ENCODE results near the gene SLC6A17.
A peak's percentile ranks its signal among the peaks of the same experiment; 100 is the strongest.

SLC6A17 gene

DNA sequence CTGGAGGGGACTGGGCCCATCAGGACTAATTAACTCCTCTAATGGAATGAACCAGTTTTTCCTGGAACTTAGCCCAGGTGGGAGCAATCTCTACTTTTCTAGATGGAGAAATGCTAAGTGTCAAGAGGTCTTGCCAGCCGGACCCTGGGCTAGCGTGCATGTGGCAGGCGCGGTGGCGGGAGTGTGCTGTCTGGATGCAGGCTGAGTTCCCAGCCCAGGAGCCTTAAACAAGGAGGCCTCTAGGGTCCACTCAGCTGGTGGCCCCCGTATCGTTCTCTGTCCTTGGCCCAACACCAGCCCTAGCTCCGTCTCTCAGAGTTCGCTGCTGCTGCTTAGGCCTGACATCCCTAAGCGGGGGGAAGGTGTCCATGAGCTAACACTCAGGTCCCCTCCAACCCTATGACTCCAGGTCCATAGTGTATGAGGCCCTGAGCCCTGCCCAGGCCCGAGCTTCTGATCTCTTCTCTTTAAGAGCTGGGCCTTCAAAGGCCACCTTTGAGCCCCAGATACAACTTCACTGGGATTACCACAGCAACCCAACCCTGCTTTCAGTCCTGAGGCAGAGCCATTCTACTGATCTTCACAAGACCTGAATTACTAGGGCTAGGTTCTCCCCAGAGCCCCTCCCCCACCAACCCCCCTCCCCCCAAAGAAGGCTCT lies 56.1 kb downstream of the SLC6A17 start:
- DNase-seq: no peak

DNA sequence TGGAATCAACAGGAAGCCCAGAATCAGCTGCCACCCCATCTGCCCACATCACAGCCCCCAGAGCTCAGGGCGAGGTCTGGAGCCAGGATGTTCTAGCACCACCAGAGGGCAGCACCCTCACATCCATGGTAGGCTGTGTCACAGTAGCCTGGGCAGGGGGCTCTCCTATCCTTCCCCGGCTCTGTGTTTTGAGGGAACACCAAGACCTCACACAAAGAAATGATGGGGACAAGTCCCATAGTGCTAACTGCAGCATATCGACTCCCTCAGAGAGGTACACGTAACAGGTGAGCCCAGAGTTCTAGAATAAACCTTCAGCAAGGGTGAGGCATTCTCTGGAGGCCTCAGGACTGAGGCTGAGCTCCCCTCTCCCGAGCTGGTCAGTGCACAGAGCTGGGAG lies 57.5 kb downstream of the SLC6A17 start:
- DNase-seq: peak; percentile 81

DNA sequence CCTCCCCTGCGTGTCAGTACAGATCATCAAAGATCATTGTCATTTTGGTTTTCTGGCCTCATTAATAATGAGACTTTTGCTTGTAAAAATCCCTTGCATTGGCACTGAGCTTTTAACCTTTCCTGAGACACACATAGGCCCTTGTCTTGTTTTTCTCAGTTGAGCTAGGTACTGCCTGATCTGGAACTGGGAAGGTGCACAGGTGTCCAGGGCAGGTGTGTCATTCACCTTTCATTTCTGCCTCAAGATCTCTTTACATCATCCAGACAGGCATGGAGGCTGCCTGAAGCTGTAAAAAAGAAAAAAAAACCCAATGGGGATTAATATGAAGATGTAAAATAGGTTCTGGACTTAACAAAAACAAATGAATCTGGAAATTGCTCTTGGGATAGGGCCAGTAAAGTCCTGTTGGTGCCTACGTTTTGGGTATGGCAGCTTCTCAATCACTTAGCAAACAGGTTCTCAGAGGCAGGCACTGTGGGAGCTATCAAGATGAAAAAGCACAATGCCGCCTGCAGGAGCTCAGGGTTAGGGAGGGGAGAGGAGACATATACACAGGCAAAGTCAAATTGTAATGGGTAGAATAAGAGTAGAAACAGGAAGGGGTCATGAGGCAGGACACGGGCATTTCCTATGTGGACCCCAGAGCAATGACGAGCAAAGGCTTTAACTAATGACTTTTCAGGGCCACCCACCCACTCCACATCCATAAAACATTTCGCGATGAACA lies 58.8 kb downstream of the SLC6A17 start:
- DNase-seq: no peak

DNA sequence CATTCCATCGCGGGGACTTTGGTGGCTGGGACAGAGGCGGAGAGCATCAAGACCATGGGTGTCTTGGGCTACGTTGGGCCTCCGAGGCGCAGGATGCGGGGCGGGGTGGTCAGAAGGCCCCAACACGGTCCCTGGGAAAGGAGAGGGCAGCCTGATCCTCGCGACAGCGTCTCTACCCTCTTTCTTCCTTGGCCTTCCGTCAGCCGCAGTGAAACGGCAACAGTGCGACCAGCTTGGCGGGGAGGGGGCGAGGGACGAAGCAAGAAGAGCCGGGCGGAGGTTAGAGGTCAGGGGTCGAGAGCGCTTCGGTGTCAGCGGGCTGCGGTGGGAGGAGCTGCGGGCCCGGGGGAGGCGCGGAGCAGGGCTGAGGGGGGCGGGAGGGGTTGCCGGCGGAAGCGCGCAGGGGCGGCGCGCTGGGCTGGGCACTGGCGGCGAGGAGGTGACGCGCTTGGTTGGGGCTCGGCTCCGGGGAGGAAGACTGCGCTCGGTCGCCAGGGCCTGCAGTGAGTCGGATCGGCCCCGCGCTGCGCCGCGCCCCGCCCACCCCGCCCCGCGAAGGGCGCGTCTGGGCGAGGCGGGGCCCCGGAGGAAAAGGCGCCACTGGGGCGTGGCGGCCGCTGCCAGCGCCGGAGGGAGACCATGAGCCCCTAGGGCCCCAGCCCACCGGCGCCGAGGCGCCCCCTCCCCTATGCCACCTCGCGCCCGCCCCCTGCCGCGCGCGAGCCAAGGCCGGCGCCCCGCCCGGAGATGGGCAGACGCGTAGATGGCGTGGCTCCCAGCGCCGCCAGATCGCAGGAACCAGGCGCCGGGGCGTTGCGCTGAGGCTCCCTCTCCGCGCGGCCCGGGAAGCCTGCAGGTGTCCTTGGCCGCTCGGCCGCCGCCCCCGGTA lies 59.7 kb downstream of the SLC6A17 start, which contains the start of gene KCNC4:
TSS of gene KCNC4 (plus strand) at position 600 of the 889 bp plus-strand sequence. CDS start 1,186 bp downstream, outside the sequence.
- DNase-seq: peak; percentile 88

DNA sequence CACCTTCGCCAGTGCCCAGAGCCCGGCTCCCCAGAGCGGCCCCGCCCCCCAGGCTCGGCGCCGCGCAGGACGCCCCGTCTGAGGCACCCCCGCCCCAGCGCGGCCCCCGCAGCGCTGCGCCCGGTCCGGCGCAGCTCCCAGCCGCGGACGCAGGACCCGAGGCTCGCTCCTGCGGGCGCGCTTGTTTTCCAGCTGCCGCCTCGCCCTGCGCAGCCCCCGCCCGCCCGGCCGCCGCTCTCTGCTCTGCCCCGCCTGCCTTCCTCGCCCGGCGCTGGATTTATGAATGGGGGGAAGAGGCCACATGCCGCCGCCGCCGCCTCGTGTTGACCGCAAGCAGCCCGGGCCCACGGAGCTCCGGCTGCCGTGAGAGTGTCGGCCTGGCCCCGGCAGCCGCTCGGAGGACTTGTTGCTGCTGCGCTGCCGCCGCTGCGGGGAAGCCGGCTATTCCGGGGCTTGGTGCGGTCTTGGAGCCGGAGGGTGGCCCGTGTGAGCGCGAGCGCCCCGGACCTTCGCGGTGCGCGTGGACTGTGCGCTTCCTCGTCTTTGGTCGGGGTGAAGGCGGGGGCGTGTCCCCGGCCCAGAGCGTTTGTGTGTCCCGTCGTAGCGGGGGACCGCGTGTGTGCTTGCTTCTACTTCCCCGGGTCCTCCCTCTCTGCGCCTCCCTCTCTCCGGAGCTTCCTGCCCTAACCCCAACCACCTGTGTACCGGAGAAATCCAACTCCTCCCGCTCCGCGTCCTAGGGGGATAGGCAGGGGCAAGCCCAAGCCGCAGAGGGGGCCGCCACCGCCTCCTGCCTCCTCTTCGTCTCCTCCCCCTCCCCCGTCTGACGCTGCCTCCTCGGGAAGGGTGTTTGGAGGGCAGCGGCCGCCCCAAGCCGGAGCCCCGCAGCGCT lies 60.6 kb downstream of the SLC6A17 start:
- peak; percentile 52 for DNase-seq

DNA sequence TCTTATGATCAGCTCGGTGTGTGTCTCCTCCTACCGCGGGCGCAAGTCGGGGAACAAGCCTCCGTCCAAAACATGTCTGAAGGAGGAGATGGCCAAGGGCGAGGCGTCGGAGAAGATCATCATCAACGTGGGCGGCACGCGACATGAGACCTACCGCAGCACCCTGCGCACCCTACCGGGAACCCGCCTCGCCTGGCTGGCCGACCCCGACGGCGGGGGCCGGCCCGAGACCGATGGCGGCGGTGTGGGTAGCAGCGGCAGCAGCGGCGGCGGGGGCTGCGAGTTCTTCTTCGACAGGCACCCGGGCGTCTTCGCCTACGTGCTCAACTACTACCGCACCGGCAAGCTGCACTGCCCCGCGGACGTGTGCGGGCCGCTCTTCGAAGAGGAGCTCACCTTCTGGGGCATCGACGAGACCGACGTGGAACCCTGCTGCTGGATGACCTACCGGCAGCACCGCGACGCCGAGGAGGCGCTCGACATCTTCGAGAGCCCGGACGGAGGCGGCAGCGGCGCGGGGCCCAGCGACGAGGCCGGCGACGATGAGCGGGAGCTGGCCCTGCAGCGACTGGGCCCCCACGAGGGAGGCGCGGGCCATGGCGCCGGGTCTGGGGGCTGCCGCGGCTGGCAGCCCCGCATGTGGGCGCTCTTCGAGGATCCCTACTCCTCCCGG lies 61.3 kb downstream of the SLC6A17 start:
- peak; percentile 46 for DNase-seq

DNA sequence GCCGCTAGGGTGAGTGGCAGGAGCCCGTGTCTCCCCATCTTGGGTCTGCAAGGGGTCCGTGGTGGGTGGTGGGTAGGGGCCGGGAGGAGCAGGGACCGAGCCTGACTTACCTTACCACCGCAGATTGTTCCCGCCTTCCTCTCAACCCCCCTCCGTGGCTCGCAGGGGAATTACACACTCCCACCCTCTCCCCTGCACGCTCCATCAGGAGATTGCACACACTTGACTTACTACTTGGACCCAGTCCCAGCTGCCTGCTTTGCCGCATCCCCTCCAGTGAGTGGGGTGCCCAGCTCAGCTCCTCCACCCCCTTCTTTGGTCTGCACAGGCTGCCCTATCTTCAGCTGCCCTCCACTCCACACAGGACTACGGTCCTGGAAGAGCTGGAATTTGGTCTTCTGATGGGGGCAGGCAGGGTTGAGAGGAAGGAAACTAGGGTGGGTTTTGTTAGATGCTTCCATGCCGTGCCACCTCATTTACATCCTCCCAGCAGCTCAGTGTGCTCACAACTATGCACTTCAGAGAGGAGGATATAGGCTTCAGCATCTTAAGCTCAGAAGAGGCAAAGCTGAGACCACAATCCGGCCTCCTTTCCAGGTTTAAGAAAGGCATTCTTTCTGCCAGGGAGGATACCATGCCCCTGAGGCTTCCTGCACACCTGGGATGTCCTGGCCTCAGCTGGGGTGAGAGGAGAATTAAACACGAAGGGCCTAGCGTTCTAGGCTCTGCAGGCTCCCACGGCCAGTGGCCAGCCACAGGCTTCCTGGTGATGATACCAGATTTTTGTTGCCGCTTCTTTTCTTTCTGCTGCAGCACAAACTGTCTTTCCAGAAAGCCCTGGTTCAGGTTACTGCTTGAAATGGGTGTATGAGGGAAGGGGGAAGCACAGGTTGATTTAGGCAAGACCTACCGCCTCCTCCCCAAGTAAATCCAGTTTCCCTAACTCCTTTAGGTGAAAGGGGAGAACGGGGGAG lies 62.2 kb downstream of the SLC6A17 start:
- no peak for DNase-seq

DNA sequence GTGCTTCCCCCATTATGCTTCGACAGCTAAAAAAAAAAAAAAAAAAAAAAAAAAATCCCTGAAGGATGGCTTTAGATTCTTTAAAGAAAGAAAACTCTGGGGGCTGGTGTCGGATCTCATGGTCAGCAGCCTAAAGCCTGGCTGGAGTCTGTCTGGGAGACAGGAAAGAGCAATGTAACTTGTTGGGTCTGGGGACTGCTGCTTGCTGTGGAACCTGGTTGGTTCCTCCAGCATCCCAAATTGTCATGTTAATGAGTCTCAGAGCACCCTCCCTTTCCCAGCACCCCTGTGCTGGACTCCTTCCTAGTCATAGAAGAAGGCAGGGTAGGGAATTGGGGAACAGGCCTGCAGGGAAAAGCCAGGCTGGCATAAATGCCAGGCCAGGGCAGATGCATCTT lies 62.8 kb downstream of the SLC6A17 start:
- DNase-seq: no peak

DNA sequence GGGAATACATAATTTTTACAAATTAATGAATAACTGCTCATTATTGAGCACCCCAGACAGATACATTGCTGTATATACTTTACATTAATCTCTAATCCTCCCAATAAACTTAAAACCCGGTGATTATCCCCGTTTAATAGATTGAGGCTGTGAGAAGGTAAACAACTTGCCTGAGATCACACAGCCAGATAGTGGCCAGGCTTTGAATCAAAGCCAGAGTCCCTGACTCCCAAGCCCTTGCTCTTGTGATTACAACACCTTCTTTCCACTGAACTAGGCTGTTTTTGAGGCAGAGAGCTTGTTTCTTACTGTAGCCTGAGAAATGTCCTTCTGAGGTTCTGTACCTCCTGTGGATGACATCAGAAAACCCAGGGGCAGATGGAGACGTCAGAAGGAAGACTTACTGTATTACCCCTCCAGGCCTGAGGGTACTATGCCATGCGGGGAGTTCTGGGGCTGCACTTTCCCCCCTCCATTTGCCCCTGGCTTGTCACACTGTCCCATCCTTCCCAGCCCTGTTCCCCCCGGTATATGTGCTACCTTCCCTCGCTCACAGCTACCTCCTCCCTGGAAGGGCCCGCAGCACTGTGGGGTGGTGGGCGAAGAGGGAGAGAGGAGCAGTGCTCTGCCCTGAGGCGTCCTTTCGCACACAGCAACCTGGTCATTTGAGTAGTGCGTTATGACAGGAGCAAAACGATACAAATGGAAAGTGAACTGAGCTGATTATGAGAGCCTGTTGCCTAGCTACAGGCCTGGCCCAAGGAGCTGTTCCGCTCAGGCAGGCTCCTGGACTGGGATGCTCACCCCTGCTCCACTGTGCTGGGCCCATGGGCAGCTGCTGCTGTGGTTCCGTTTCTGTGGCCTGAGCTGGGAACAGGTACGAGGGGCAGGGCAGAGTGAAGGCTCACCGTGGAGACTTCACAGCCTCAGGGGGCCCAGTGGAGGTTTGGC lies 64.4 kb downstream of the SLC6A17 start:
- no peak for DNase-seq

DNA sequence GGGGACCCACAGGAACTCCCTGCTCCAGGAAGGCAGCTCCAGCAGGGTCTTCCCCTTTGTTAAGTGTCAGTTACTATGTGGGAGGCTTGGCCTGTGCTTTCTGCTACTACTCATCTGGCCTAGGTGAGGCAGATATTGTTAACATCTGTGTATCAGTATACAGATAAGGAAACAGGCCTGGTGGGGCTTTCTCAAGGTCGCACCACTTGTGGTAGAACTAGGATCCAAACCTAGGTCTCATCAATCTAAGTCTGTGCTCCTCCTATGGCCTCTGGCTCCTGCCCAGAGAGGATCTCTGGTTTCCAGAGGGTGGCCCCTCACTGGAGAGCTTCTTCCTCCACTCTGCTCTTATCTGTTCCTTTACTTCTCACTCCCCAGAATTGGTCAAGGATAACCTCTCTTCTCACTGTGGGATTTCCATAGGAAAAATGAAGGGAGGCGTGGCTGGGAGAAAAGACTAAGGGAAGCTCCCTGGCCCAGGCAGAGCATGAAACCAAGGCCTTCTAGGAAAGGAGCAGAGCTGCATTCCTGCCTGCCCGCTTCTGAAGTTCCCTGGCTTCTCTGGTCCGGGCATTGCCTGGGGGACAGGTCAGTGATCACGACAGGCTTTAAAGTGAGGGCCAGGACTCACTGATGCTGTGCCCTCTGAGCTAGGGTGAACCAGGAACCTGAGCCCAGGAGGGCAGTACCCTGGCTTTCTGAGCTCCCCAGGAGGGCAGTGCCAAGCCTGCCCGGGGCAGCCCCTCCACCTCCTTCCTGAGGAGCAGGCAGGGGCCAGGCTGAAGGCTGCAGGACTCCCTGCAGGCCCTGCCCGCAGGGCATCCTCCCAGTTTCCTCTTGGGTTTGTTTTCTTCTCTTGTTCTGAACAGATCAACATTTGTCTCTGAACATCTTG lies 65.6 kb downstream of the SLC6A17 start:
- no peak for DNase-seq

DNA sequence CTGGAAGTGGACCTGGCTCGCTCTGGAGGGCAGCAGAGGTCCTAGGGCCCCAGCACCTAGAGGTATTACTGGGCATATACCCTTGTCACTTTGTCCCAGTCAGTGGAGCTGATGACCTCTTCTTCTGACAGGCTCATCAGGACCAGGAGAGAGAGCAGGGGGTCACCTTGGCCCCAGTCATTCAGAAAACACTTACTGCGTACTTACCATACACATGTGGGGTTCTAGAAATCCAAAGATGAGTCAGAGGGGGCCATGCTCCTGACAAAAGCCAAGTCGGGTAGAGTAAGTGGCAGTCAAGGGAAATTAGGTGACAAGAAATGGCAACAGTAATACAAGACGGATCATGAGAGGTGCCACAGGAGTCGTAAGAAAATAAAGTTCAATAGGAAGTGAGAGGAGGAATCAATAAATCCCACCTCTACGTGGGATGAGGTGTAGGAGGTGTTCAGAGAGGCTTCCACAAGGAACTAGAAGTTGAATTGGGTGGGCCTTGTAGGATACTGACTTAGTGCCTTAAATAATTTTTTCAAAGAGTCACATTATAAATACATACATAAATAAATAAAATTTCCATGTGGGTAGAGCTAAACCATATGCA lies 66.7 kb downstream of the SLC6A17 start:
- DNase-seq: no peak

DNA sequence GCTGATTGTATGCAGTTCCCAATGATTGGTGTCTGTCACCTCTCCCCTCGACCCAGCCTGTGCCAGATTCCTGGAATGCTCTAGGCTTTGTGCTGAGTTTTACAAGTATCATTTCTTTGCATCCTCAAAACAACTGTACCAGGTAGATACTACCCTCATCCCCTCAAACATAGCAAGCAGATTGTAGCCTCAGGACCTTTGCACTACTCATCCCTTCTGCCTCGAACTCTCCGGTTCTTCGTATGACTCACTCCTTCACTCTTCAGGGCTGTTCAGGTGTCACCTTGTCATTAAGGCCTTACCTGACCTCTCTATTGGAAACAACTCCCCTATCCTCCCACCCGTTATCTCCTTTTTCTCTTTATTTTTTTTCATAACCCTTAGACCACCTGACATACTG lies 67.8 kb downstream of the SLC6A17 start:
- DNase-seq: no peak

DNA sequence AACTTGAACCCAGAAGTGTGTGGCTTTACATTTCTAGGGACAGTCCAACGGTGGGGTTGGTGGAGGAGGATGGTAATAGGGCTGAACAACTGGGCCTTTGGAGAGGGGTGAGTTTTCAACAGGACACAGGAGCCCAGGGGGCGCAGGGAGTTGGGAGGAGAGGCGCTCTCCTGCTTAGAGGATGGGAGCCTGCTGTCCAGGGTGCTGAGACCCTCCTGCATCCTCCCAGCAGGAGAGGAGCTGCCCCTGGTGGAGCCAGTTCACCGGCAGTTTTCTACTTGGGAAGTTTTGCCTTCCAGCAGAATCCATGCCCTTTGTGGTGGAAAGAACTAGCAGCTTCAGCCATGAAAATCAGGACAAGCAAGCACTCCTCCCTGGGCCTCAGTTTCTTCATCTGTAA lies 68.4 kb downstream of the SLC6A17 start:
- DNase-seq: no peak

DNA sequence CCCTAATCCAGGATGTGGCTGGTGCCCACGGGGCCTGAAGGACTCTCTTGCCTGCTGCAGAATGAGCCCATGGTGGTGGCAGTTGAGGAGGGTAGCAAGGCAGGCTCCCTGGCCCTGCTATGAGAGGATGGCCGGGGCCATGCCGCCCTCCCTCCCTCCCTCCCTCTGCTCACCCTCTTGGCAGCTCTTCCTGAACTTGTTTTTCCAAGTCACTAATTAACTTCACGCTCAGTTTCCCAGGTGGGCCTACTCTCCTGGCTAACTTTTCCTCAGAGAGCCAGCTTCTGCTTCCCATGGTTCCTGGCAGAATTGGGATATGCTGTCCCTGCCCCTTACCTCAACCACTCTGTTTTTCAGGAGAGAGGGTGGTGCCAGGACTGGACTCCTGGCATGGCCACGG lies 70.0 kb downstream of the SLC6A17 start:
- DNase-seq: no peak

DNA sequence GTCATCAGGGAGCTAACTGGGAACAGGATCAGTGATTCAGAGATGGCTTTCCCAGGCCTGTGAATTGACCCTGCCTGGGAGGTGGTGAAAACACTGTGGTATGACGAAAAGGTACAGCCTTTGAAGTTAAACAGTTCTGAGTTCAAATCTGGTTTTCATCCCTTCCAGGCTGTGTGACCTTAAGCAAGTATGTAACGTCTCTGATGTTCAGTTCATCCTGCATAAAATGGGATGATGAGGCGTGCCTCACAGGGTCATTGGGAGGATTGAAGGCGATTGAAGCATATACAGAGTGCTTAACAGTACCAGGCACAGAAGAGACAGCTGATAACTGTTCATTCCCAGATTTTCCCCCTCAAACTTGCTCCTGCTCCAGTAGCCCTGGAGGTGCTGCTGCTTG lies 70.8 kb downstream of the SLC6A17 start:
- DNase-seq: no peak

DNA sequence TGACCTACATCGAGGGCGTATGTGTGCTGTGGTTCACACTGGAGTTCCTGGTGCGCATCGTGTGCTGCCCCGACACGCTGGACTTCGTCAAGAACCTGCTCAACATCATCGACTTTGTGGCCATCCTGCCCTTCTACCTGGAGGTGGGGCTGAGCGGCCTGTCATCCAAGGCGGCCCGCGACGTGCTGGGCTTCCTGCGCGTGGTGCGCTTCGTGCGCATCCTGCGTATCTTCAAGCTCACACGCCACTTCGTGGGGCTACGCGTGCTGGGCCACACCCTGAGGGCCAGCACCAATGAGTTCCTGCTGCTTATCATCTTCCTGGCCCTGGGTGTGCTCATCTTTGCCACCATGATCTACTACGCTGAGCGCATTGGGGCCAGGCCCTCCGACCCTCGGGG lies 72.8 kb downstream of the SLC6A17 start:
- no peak for DNase-seq

DNA sequence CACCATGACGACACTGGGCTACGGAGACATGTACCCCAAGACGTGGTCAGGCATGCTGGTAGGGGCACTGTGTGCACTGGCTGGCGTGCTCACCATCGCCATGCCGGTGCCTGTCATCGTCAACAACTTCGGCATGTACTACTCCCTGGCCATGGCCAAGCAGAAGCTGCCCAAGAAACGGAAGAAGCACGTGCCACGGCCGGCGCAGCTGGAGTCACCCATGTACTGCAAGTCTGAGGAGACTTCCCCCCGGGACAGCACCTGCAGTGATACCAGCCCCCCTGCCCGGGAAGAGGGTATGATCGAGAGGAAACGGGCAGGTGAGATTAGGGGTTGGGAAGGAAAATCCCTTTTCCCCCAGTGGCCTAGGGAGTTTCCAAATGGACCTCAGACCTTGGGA lies 73.3 kb downstream of the SLC6A17 start:
- DNase-seq: no peak

Data from stimulated activated CD4-positive, alpha-beta T cell treated with anti-CD3 and anti-CD28 coated beads, Interleukin-4, amount 100 ng/mL, for 1 hour (primary cell).